Stimulated activated CD4-positive, alpha-beta T cell treated with anti-CD3 and anti-CD28 coated beads, TNF-alpha, amount 100 ng/mL, for 24 hours (primary cell): ENCODE measurements around the gene DYNC2I2.

Experiments
- DNase-seq, 3 experiments: peaks; one replicate each; pipeline ENCODE4 v3.0.0-alpha.2; 2020; ENCODE audit warnings: low read depth in 3 of 3

Gene DYNC2I2

DNA sequence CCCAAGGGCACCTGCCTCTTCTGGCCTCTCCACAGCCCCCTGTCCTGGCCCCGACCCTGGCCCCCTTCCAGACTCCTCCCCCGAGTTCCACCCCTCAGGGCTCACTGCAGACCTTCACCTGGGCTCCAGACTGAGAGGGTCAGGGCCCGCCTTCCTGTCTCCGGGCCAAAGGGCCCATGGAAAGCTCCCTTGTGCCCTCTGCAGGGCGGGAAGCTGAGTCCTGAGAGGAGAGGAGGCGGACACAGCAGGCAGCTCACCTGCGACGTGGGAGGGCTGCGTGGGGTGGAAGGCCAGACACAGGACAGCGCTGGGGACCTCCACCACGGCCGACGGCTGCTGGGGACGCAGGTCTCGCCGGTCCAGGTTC, 20.6 kb downstream of the DYNC2I2 start:
- DNase-seq = no peak

GRCh38 chr9:128635266-128636023, 21.2 kb downstream of the DYNC2I2 start:
- DNase-seq = no peak

- no peak for DNase-seq
Measured at GRCh38 chr9:128634651-128635262, 21.9 kb downstream of the DYNC2I2 start.

GRCh38 chr9:128634111-128634510, 22.5 kb downstream of the DYNC2I2 start:
- no peak for DNase-seq

DNA sequence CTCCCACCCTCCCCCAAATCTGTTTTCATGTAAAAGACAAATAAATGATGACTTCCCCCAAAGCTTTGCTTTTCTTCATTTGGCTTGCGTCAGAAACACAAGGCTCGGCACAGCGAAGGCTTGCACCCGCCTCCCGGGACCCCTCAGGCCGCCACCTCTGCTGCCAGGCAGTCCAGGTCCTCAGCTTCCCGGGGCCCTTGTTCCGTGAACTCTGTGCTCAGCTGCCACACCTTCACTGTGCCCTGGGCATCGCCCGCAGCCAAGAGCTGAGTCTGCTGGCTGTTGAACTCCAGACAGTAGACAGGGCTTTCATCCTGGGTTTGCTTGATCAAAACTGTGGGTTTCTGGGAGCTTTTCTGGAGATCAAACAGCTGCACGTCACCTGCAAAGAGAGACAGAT, 23.0 kb downstream of the DYNC2I2 start:
- DNase-seq = no peak

DNA sequence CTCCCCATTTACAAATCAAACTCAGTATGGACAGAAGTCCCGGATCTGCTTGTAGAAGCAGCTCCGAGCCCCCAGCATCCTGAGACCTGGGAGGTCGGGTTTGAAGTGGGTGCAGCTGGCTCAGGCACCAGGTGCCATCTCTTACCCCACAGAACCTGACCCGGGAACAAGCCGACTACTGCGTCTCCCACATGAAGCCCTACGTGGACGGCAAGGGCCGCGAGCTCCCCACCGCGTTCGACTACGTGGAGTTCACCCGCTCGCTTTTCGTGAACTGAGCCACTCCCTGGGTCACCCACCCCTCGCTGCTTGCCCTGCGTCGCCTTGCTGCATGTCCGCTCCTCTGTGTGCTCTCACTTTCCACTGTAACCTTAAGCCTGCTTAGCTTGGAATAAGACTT, 23.6 kb downstream of the DYNC2I2 start:
- no peak for DNase-seq

GRCh38 chr9:128632486-128632885, 24.2 kb downstream of the DYNC2I2 start:
- no peak for DNase-seq

DNA sequence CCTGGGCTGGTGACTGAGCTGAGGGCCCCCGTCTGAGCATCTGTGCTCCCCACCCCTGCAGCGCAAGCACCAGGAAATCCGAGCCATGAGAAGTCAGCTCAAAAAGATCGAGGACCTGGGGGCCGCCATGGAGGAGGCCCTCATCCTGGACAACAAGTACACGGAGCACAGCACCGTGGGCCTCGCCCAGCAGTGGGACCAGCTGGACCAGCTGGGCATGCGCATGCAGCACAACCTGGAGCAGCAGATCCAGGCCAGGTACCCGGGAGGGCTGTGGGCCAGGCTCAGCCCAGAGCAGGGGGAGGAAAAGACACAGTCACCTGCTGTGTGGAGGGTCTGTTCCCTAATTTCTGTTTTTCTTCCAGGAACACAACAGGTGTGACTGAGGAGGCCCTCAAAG, 24.6 kb downstream of the DYNC2I2 start:
- no peak for DNase-seq

DNA sequence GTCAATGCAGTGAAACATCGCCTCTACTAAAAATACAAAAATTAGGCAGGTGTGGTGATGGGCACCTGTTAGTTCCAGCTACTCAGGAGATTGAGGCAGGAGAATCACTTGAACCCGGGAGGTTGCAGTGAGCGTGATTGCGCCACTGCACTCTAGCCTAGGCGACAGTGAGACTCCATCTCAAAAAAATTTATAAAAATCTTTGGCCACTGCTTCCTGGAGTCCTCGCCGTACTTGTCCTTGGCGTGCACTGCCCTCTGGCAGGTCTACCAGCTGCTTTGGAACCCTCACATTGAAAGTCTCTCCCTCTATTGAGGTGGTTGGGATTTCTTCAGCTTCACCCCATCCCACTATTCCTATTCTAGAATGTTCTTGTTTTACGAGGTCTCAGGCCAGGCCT, 25.0 kb downstream of the DYNC2I2 start:
- DNase-seq = no peak

GRCh38 chr9:128629852-128630545, 26.6 kb downstream of the DYNC2I2 start:
- DNase-seq = no peak

DNA sequence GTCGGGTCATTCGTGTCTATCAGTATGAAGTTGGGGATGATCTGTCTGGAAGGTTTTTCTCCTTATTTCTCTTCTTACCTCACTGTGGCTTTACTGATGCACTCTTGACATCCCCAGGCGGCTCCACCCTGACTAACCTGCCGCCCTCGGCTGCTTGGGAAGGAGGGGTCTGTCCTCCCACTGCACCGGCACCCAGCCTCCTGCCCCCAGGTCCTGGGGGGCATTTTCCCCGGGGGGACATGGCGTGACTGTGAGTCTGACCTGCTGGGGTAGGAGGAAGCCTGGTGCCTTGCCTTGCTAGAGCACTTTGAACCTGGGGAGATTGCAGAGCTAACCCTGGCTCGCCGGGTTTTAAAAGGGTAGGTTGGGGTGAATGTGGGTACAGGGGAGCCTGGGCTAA, 27.5 kb downstream of the DYNC2I2 start:
- no peak for DNase-seq

DNA sequence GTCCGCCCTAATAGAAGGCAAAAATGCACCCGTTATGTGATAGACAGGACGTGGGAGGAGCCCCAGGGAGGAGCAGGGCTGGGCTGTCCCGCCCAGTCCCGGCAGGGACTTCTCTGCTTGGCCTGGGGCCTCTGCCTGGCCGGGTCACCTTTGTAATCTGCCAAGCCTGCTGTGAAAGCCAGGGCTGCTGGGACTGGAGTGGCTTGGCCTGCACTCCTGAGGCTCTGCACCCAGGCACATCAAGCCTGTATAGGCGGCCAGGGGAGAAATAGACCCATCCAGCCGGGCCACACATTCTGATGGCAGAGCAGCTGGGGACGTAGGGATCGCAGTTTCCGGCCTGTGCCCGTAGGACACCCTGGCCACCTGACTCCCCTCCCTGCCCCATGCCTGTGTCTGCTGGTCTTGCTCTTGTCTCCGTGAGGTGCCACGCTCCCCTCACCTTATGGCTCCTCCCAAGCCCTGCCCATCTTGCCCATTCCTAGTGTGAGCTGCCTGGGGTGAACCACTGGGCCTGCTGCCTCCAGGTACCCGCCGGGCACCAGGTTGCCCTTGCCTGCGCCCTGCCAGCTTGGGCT, 28.1 kb downstream of the DYNC2I2 start:
- no peak for DNase-seq

DNA sequence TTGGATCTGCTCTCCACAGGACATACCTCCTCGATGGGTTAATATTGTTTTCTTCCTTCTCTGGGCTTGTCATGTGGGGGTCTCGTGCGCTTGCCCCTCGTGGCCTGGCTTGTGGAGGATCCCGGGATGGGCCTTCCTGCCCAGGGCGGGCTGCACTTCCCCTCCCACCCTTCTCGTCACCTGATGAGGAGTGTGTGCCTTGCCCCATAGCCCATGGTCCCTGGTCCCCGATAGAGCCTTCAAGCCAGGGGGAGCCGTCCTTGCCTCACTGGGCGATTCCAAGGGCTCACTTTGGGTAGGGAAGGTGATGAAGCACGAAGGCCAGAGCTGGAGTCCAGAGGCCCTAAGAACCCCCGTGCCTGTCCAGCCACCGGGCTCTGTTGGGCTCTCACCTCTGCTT, 28.7 kb downstream of the DYNC2I2 start:
- no peak for DNase-seq

DNA sequence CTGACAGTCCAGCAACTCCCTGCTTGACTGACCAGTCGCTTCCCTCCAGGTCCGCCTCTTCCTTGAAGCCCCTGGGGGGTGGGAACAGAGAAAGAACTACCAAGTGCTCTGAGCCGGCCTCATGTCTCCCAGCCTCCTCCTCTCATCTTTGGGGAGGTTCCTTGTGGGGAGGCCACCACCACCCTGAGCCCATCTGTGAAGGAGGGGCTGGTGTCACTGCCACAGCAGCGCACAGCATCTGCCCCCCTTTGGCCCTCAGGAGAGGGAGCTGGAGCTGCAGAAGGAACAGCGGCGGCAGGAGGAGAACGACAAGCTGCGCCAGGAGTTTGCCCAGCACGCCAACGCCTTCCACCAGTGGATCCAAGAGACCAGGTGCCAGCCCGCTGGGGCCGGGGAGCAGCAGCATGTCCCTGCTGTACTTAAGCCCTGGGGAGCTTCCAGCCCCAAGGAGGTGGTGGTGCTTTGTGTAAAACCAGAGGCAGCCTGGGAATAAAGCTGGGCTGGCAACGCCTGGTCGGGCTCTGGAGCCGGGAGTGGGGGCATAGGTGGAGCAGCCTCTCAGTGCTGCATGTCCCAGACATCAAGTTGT, 29.4 kb downstream of the DYNC2I2 start:
- DNase-seq = no peak

- no peak for DNase-seq
Measured at GRCh38 chr9:128626181-128626580, 30.5 kb downstream of the DYNC2I2 start.

DNA sequence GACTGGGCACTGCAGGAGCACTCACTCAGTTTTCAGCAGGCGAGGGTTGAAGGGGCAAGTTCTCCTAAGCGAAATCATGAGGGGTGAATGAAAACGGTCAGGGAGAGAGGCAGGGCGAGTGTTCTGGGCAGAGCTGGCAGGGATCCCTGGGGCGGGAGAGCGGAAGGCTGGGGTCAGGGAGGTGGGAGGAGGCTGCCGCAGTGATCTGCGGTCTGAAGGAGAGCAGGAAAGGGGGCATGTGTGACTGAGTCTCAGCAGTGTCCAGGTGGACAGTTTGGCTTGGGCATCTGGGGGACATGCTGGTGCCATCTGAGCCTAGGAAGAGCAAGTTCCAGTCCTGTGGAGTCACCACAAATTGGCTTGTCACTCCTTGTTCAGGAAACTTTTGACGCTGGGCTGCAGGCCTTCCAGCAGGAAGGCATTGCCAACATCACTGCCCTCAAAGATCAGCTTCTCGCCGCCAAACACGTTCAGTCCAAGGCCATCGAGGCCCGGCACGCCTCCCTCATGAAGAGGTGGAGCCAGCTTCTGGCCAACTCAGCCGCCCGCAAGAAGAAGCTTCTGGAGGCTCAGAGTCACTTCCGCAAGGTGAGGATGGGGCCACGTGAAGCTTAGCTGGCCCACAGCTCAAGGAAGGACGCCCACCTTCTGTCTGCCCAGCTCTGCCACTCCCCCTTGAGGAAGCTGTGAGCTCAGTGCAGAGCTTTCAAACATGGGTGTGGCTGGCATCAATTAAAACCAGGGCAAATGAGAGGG, 31.1 kb downstream of the DYNC2I2 start:
- DNase-seq = no peak

- DNase-seq = no peak
Measured at GRCh38 chr9:128624566-128624965, 32.1 kb downstream of the DYNC2I2 start.

DNA sequence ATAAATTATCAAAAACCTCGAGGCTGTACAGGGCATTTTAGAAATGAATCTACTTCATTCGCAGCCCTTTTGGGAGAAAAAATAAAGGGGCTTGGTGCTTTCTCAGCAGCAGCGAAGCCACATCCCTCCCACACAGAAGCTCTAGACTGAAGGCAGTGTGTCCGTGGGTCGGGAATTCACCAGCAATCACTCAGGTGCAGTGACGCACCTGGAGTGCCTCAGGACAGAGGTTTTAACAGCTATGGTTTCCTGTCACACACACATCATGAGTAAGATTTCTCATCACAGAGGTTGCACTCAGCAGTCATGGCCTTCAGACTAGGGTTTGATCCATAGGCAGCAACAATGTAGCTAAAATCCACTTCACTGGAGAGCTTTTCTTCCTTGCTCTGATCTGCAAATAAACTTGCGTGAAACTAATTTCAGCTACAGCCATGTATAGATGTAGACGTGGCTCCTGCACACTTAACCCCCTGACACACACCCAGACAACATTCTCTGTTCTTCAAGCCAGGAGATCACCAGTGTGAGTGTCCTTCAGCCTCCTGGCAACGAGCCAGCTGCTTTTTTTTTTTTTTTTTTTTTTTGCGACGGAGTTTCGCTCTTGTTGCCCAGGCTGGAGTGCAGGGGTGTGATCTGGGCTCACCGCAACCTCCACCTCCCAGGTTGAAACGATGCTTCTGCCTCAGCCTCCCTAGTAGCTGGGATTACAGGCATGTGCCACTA, 34.8 kb downstream of the DYNC2I2 start:
- no peak for DNase-seq

DNA sequence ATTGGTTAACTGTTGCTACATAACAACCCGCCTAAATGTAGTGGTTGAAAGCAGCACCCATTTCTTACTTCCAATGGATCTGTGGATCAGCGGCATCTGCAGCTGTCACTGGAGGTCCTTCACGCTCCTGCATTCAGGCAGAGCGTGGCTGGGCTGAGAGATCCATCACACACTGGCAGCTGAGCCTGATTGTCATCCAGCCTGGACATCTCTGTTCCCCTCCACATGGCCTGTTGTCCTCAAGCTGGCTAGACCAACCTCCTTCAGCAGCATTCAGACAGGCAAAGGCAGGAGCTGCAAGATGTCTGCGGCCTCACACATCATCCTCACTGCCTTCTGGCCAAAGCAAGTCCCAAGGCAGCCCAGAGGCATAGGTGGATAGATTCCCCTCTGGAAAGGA, 36.9 kb downstream of the DYNC2I2 start:
- DNase-seq = no peak

DNA sequence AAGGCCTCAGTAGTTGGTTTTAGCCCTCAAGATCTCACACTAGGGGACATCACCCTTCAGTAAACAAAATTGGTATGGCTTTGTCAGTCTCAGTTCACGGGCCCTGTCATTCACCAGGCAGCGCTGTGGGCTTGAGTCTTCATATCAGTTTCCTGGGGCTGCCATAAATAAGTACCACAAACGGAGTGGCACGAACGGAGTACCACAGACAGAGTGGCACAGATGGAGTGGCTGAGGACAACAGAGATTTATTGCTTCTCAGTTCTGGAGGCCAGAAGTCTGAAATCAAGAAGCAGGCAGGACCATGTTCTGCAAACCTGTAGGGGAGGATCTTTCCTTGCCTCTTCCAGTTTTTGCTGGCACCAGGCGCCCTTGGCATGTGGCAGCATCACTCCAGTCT, 37.5 kb downstream of the DYNC2I2 start:
- DNase-seq = no peak

- DNase-seq = no peak
Measured at GRCh38 chr9:128617943-128618342, 38.7 kb downstream of the DYNC2I2 start.
